ENCODE data around the gene POU2AF1.

DNA sequence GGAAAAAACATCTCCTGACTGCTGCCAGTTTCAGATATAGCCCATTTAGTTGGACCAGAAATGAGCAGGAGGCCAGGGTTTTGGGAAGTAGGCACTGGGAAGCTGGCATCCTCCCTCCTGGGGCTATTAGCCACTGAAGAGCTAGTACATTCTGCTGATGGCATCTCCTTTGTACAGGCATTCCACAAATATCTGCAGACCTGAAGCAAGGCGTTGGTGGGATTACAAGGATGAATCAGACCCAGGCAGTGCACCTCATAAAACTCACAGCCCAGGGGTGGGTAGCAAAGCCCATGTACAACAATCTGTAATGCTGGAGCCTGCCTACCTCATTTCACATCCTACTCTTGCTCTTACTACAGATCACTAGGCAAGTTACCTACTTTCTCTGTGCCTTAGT, 27.5 kb upstream of the POU2AF1 start:
- no peak for TF ChIP-seq EP300 (IDR thresholded peaks at IDR 0.05; ENCODE audit: borderline replicate concordance in 1 of 2, low read depth in 2 of 2, low read length in 2 of 2)
- TF ChIP-seq, protein P1, sequence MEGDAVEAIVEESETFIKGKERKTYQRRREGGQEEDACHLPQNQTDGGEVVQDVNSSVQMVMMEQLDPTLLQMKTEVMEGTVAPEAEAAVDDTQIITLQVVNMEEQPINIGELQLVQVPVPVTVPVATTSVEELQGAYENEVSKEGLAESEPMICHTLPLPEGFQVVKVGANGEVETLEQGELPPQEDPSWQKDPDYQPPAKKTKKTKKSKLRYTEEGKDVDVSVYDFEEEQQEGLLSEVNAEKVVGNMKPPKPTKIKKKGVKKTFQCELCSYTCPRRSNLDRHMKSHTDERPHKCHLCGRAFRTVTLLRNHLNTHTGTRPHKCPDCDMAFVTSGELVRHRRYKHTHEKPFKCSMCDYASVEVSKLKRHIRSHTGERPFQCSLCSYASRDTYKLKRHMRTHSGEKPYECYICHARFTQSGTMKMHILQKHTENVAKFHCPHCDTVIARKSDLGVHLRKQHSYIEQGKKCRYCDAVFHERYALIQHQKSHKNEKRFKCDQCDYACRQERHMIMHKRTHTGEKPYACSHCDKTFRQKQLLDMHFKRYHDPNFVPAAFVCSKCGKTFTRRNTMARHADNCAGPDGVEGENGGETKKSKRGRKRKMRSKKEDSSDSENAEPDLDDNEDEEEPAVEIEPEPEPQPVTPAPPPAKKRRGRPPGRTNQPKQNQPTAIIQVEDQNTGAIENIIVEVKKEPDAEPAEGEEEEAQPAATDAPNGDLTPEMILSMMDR (IDR thresholded peaks at IDR 0.05; ENCODE audit: control extremely low read depth in 1 of 3, insufficient read depth in 1 of 3, low read depth in 1 of 3, low read length in 3 of 3) = no peak
- TF ChIP-seq YY1 (IDR thresholded peaks at IDR 0.05; ENCODE audit: low read depth, low read length) = no peak
- TF ChIP-seq SAP30 (IDR thresholded peaks at IDR 0.05; ENCODE audit: insufficient read depth, insufficient replicate concordance, low read length) = no peak
- TF ChIP-seq, protein P2, sequence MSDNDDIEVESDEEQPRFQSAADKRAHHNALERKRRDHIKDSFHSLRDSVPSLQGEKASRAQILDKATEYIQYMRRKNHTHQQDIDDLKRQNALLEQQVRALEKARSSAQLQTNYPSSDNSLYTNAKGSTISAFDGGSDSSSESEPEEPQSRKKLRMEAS (IDR thresholded peaks at IDR 0.05) = no peak
- TF ChIP-seq EZH2 (IDR thresholded peaks at IDR 0.05; ENCODE audit: low read depth, low read length, severe bottlenecking) = no peak
- TF ChIP-seq SUZ12 (IDR thresholded peaks at IDR 0.05; ENCODE audit: low read length) = no peak

Measured in H1 (cell line).